ENCODE results near the gene ADAT3.
"Not testable (repeated sequence)": the region's sequence is repeated elsewhere in the genome, so short reads cannot be mapped to it uniquely, and the experiment has no call there.

ADAT3 gene

GRCh38 chr19:1882786-1883692 is 22.2 kb upstream of the ADAT3 start:
- DNase-seq (ENCODE audit: low read depth in 2 of 2): no peak

GRCh38 chr19:1883784-1884183 is 21.4 kb upstream of the ADAT3 start:
- no peak for DNase-seq (ENCODE audit: low read depth in 2 of 2)

GRCh38 chr19:1884291-1884718 is 20.9 kb upstream of the ADAT3 start:
- DNase-seq (ENCODE audit: low read depth in 2 of 2): no peak

- DNase-seq (ENCODE audit: low read depth in 2 of 2): no peak
Observed at GRCh38 chr19:1884719-1885334, 20.4 kb upstream of the ADAT3 start.

DNA sequence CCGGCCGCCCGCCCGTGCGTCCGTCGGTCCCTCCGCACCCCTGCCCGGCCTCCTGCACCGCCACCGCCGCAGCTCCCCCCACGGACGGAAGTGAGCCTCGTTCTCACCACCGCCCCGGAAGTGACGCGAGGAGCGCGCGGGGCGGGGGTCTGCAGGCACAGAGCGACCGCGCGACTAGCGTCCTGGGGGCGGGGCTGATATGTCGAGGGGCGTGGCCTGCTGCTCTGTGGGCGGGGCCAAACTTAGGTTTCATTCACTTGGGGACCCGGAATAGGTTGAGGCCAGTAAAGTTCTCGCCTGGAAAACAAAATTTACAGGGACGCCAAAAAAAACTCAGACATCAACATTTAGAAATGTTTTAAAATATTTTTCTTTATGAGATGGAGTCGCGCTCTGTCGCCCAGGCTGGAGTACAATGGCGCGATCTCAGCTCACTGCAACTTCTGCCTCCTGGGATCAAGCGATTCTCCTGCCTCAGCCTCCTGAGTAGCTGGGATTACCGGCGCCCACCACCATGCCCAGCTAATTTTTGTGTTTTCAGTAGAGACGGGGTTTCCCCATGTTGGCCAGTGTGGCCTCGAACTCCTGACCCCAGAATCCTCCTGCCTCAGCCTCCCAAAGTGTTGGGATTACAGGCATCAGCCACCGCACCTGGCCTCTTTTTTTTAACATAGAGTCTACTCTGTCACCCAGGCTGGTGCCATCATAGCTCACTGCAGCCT is 19.6 kb upstream of the ADAT3 start, which contains the start of gene ABHD17A:
Gene ABHD17A, minus strand, starts transcription at position 99 of the 722 bp plus-strand sequence. CDS start 3,930 bp downstream, outside the sequence.
- peak; percentile 74 to 77 for DNase-seq (ENCODE audit: low read depth in 2 of 2)

- not testable (repeated sequence) for DNase-seq (ENCODE audit: low read depth in 2 of 2)
Observed at GRCh38 chr19:1886360-1886759, 18.8 kb upstream of the ADAT3 start.

DNA sequence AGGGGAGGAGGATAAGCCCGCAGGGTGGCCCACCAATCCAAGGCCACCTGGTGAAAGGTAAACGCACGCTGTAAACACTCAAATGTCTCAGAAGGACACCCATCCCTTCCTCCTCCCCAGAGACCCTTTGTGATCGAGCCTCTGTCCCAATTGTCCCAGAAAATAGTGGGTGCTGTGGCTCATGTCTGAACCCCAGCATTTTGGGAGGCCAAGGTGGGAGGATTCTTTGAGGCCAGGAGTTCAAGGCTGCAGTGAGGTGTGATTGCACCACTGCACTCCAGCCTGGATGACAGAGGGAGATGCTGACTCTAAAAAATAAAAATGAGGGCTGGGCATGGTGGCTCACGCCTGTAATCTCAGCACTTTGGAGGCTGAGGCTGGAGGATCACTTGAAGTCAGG is 16.8 kb upstream of the ADAT3 start:
- no peak for DNase-seq (ENCODE audit: low read depth in 2 of 2)

- DNase-seq (ENCODE audit: low read depth in 2 of 2): no peak
Observed at GRCh38 chr19:1889907-1890306, 15.3 kb upstream of the ADAT3 start.

DNA sequence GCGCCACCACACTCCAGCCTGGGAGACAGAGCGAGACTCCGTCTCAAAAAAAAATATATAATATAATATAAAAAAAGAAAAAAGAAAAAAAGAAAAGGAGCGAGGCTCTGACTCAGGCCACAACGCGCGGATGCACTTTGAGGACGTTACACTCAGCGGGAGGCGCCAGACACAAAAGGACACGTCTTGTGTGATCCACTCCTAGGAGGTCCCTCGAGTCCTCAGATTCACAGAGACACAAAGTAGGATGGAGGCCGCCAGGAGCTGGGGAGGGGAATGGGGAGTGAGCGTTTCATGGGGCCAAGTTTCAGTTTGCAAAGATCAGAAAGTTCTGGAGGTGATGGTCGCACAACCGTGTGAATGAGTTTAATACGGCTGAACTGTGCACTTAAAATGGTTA is 11.4 kb upstream of the ADAT3 start:
- DNase-seq (ENCODE audit: low read depth in 2 of 2): no peak

- DNase-seq (ENCODE audit: low read depth in 2 of 2): no peak
Observed at GRCh38 chr19:1896508-1896907, 8.7 kb upstream of the ADAT3 start.

- DNase-seq (ENCODE audit: low read depth in 2 of 2): no peak
Observed at GRCh38 chr19:1901940-1902404, 3.2 kb upstream of the ADAT3 start.

DNA sequence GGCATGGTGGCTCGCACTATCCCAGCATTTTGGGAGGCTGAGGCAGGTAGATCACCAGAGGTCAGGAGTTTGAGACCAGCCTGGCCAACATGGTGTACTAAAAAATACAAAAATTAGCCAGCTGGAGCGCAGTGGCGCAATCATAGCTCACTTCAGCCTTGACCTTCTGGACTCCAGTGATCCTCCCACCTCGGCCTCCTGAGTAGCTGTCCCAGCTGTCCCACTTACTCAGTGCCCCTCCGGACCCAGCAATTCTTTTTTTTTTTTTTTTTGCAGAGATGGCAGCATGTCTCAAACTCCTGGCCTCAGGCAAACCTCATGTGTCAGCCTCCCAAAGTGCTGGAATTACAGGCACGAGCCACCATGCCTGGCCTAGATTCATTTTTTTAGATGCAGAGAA is 2.3 kb upstream of the ADAT3 start:
- DNase-seq (ENCODE audit: low read depth in 2 of 2): no peak

DNA sequence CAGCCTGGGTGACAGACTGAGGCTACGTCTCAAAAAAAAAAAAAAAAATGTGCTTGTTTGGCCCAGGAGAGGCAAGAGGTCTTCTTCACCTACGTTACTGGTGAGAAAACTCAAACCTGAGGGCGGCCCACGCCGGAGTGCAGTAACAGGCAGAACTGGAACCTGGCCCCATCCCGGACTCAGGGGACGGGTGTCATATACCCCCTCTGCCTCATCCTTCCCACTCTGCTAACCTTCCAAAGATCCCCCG is 414 bp upstream of the ADAT3 start:
- DNase-seq (ENCODE audit: low read depth in 2 of 2): no peak

DNA sequence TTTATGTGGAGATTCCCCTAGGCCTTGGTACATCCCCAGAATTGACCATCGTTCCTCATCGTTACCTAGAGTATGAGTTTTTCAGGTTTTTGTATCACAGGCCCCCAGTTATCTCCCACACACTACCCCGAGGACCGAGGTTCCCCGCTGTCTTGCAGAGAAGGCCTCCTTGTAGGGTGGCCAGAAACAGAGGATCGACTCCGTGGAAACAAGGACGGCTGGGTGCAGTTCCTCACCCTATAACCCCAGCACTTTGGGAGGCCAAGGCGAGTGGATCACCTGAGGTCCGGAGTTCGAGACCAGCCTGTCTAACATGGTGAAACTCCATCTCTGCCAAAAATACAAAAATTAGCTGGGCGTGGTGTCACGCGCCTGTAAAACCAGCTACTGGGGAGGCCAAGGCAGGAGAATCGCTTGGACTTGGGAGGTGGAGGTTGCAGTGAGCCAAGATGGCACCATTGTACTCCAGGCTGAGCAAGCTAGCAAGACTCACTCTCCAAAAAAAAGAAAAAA is 720 bp downstream of the ADAT3 start:
- DNase-seq (ENCODE audit: low read depth in 2 of 2): no peak

DNA sequence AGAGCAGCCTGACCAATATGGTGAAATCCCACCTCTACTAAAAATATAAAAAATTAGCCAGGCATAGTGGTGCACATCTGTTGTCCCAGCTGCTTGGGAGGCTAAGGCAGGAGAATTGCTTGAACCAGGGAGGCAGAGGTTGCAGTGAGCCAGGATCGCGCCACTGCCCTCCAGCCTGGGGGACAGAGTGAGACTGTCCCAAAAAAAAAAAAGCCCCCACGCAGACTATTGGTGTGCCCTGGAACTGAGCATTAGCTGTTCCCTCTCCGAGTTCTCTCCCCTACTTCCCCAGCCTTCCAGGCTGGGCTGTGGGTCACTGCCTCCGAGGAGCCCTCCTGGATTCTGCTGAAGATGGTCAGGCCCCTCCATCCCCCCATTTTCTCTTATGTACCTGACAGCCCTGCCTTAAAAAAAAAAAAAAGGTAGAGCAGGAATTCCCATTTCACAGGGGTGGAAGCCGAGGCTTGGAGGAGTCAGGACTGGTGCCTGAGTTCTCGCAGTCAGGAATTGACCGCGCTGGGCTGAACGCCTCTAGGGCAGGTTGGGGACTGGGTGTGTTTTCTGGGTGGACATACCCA is 1.9 kb downstream of the ADAT3 start:
- DNase-seq (ENCODE audit: low read depth in 2 of 2): no peak

GRCh38 chr19:1907563-1908363 is 2.6 kb downstream of the ADAT3 start:
- DNase-seq (ENCODE audit: low read depth in 2 of 2): no peak

DNA sequence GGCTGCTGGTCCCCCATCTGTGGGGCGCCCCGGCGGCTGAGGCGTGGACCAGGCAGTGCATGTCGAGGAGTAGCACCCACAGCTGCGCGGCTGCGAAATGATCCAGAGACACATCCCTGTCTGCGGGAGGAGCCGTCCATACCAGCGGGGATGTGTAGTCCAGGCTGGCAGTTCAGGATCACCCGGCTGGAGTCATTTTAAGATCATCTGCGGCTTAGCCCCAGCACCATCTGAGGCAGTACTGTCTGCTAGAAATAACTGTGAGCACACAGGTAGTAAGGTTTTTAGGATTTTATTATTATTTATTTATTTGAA is 3.1 kb downstream of the ADAT3 start:
- no peak for DNase-seq (ENCODE audit: low read depth in 2 of 2)

GRCh38 chr19:1909761-1910080 is 4.5 kb downstream of the ADAT3 start:
- DNase-seq (ENCODE audit: low read depth in 2 of 2): no peak

DNA sequence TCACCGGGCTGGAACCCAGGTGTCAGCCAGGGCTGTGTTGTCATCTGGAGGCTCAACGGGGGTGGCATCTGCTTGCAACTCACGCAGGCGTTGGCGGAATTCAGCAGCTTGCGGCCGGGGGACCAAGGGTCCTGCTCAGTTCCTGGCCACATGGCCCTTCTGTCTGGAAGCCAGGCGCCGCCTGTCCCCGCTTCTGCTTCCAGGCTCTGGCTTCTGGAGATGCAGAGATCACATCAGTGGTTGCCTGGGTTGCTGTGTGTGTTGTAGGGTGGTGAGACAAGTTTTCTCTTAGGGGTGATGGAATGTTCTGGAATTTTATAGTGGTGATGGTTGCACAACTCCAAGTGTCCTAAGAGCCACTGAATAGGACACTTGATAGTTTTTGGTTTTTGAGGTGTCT is 5.0 kb downstream of the ADAT3 start:
- DNase-seq (ENCODE audit: low read depth in 2 of 2): no peak

DNA sequence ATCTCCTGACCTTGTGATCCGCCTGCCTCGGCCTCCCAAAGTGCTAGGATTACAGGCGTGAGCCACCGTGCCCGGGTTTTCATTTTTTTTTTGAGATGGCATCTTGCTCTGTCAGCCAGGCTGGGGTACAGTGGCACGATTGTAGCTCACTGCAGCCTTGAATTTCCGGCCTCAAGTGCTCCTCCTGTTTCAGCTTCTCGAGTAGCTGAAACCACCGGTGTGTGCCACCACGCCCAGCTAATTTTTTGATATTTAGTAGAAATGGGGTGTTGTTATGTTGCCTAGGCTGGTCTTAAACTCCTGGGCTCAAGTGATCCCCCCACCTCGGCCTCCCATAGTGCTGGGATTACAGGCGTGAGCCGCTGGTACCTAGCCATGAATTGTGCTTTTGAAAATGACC is 5.9 kb downstream of the ADAT3 start:
- no peak for DNase-seq (ENCODE audit: low read depth in 2 of 2)

DNA sequence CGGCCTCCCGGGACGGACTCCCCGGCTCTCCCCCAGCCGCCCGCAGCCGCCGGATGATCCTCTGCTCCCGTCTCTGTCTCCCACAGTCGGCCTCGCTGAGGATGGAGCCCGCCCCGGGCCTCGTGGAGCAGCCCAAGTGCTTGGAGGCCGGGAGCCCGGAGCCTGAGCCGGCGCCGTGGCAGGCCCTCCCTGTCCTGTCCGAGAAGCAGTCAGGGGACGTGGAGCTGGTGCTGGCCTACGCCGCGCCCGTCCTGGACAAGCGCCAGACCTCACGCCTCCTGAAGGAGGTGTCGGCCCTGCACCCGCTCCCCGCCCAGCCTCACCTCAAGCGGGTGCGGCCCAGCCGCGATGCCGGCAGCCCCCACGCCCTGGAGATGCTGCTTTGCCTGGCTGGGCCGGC is 6.8 kb downstream of the ADAT3 start:
- no peak for DNase-seq (ENCODE audit: low read depth in 2 of 2)

Measured in fibroblast of skin of left biceps (primary cell).